DND-41 (cell line): ENCODE measurements around the gene CIDEC.

ENCODE experiments used
- EZH2 ChIP-seq: IDR thresholded peaks from 3 replicates; pipeline ENCODE4 v1.6.1; 2012; ENCODE audit warnings: borderline replicate concordance, low read depth, mild to moderate bottlenecking, moderate library complexity, low read length, inconsistent platforms; ENCODE audit not compliant: severe bottlenecking
- TF ChIP-seq, protein P1 (sequence below): IDR thresholded peaks from 2 replicates; pipeline ENCODE4 v1.5.1; 2012; ENCODE audit warnings: borderline replicate concordance, low read length, moderate library complexity, mild to moderate bottlenecking; ENCODE audit not compliant: poor library complexity, severe bottlenecking; ENCODE audit errors: extremely low read depth

DNA sequence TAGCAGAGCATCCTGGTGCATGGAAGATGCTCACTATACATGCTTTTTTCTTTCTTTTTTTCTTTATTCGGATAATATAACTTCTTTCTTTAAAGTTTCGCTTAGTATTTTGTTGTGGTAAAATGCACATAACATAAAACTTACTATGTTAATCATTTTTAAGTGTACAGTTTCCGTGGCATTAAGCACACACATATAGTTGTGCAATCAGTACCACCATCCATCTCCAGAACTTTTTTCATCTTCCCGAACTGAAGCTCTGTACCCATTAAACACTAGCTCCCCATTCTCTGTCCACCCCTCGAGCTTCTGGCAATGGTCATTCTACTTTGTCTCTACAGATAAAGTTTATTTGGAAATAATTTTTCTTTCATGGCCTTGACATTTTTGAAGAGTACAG is 9.4 kb upstream of the CIDEC start:
- TF ChIP-seq, protein P1, sequence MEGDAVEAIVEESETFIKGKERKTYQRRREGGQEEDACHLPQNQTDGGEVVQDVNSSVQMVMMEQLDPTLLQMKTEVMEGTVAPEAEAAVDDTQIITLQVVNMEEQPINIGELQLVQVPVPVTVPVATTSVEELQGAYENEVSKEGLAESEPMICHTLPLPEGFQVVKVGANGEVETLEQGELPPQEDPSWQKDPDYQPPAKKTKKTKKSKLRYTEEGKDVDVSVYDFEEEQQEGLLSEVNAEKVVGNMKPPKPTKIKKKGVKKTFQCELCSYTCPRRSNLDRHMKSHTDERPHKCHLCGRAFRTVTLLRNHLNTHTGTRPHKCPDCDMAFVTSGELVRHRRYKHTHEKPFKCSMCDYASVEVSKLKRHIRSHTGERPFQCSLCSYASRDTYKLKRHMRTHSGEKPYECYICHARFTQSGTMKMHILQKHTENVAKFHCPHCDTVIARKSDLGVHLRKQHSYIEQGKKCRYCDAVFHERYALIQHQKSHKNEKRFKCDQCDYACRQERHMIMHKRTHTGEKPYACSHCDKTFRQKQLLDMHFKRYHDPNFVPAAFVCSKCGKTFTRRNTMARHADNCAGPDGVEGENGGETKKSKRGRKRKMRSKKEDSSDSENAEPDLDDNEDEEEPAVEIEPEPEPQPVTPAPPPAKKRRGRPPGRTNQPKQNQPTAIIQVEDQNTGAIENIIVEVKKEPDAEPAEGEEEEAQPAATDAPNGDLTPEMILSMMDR = no peak
- no peak for TF ChIP-seq EZH2
